ENCODE results near the gene TAS1R3.

TAS1R3 gene

DNA sequence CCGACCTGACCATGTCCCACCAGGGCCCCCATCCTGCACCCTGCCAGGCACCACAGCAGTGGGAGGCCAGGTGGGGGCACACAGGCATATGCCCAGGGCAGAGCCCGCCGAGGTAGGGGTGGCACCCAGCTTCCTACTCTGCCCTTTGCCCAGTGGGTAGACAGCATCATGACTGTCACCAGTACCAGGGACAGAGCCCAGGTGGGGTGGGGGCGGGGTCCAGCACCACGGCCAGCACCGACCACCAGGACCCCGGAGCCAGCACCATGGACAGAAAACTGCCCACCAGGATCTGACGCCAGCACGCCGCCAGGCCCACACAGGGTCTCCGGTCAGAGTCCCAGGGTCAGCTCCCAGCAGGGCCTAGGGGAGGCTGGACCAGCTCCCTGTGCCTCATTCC lies 3.8 kb downstream of the TAS1R3 start:
- TF ChIP-seq ZBTB7A (IDR thresholded peaks at IDR 0.05; ENCODE audit: low read depth): peak; percentile 99
- TF ChIP-seq, protein P1, sequence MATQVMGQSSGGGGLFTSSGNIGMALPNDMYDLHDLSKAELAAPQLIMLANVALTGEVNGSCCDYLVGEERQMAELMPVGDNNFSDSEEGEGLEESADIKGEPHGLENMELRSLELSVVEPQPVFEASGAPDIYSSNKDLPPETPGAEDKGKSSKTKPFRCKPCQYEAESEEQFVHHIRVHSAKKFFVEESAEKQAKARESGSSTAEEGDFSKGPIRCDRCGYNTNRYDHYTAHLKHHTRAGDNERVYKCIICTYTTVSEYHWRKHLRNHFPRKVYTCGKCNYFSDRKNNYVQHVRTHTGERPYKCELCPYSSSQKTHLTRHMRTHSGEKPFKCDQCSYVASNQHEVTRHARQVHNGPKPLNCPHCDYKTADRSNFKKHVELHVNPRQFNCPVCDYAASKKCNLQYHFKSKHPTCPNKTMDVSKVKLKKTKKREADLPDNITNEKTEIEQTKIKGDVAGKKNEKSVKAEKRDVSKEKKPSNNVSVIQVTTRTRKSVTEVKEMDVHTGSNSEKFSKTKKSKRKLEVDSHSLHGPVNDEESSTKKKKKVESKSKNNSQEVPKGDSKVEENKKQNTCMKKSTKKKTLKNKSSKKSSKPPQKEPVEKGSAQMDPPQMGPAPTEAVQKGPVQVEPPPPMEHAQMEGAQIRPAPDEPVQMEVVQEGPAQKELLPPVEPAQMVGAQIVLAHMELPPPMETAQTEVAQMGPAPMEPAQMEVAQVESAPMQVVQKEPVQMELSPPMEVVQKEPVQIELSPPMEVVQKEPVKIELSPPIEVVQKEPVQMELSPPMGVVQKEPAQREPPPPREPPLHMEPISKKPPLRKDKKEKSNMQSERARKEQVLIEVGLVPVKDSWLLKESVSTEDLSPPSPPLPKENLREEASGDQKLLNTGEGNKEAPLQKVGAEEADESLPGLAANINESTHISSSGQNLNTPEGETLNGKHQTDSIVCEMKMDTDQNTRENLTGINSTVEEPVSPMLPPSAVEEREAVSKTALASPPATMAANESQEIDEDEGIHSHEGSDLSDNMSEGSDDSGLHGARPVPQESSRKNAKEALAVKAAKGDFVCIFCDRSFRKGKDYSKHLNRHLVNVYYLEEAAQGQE (IDR thresholded peaks at IDR 0.05; ENCODE audit: low read depth): peak; percentile 99
- no peak for TF ChIP-seq RAD21 (IDR thresholded peaks at IDR 0.05; ENCODE audit: low read depth)
- no peak for TF ChIP-seq EP300 (IDR thresholded peaks at IDR 0.05; ENCODE audit: borderline replicate concordance)
- peak; percentile 39; the same call in 1 of the 2 replicates for TF ChIP-seq EGR1 (IDR thresholded peaks at IDR 0.05)
- no peak for TF ChIP-seq YY1 (IDR thresholded peaks at IDR 0.05; ENCODE audit: low read depth)
- TF ChIP-seq, protein P2, sequence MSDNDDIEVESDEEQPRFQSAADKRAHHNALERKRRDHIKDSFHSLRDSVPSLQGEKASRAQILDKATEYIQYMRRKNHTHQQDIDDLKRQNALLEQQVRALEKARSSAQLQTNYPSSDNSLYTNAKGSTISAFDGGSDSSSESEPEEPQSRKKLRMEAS (IDR thresholded peaks at IDR 0.05): 0 out of 2 replicates have a peak, but pooled peaks have one; percentile 53
- no peak for TF ChIP-seq NFIC (IDR thresholded peaks at IDR 0.05)

DNA sequence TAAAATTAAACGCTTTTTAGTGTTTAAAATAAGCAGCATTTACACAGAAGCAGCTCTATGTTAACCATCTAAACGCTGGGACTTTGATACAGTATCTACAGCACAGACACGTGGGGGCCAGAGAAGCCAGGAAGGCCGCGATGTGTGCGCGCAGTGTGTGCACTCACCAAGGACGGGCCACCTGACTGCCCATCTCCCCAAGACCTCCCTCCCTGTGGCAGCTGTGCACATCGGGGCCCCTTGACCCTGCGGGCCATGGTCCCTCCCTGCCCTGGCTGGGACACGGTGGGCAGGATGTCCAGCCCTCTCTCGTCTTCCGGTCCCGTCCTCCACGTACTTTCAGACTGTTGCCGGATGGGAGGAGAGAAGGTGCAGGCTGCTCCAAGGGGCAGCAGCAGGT lies 4.2 kb downstream of the TAS1R3 start:
- TF ChIP-seq NFIC (IDR thresholded peaks at IDR 0.05) (no peak), FOXM1 (IDR thresholded peaks at IDR 0.05; ENCODE audit: borderline replicate concordance, low read depth) (no peak), TEAD4 (IDR thresholded peaks at IDR 0.05) (no peak), TAF1 (IDR thresholded peaks at IDR 0.05; ENCODE audit: low read depth) (no peak), TCF12 (IDR thresholded peaks at IDR 0.05; ENCODE audit: low read depth) (no peak), CEBPB (IDR thresholded peaks at IDR 0.05) (no peak), EP300 (IDR thresholded peaks at IDR 0.05; ENCODE audit: borderline replicate concordance) (no peak)
- TF ChIP-seq, protein P2 (IDR thresholded peaks at IDR 0.05): no peak

DNA sequence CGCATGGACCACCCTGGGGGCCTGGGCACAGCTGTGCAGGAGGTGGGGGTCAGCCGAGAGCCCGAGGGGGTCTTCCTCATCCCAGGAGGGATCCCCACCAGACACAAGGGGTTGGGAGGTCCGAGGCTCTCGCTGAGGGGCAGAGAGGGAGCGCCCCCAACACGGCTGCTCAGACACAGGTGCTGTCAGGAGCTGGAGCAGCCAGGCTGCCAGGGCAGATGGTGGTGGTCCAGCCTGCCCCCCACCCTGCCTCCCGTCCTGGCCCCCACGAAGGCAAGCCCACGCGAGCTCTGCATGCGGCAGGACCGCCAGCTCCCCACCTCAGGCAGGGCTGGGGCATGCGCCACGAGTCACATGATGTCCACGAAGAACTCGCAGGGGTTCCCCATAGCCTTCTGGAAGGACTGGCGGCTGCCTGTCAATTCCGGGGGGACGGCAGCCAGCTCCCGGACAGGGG lies 4.7 kb downstream of the TAS1R3 start:
- TF ChIP-seq, protein P2 (IDR thresholded peaks at IDR 0.05): no peak
- TF ChIP-seq, protein P1 (IDR thresholded peaks at IDR 0.05; ENCODE audit: low read depth): no peak
- TF ChIP-seq FOXM1 (IDR thresholded peaks at IDR 0.05; ENCODE audit: borderline replicate concordance, low read depth) (no peak), CEBPB (IDR thresholded peaks at IDR 0.05) (no peak), TAF1 (IDR thresholded peaks at IDR 0.05; ENCODE audit: low read depth) (no peak), TCF12 (IDR thresholded peaks at IDR 0.05; ENCODE audit: low read depth) (no peak), YY1 (IDR thresholded peaks at IDR 0.05; ENCODE audit: low read depth) (no peak), NFIC (IDR thresholded peaks at IDR 0.05) (no peak), EP300 (IDR thresholded peaks at IDR 0.05; ENCODE audit: borderline replicate concordance) (no peak), RAD21 (IDR thresholded peaks at IDR 0.05; ENCODE audit: low read depth) (no peak), ZBTB7A (IDR thresholded peaks at IDR 0.05; ENCODE audit: low read depth) (no peak), CREB1 (IDR thresholded peaks at IDR 0.05; ENCODE audit: low read depth) (no peak), TEAD4 (IDR thresholded peaks at IDR 0.05) (no peak), EGR1 (IDR thresholded peaks at IDR 0.05) (no peak)
- TF ChIP-seq, protein P3, sequence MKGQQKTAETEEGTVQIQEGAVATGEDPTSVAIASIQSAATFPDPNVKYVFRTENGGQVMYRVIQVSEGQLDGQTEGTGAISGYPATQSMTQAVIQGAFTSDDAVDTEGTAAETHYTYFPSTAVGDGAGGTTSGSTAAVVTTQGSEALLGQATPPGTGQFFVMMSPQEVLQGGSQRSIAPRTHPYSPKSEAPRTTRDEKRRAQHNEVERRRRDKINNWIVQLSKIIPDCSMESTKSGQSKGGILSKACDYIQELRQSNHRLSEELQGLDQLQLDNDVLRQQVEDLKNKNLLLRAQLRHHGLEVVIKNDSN (IDR thresholded peaks at IDR 0.05): no peak

DNA sequence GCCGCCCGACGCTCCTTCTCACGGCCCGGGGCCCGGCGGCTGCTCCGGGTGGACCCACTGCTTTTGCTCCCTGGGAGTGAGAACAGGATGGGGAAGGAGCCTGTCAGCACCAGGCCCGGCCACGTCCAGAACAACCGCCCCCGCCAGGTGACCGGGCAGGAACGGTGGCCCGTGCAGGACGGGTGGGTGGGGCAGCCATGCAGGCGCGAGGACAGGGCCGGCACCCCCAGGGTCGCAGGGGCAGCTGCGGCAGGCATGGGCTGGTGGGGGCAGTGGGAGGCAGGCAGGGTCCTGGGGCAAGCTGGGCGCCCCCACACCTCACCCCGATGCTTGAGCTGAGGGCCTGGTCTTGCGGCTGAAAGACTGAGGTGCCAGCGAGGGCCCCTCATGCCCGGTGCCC lies 5.4 kb downstream of the TAS1R3 start:
- TF ChIP-seq CEBPB (IDR thresholded peaks at IDR 0.05) (no peak), YY1 (IDR thresholded peaks at IDR 0.05; ENCODE audit: low read depth) (no peak), NFIC (IDR thresholded peaks at IDR 0.05) (no peak), CREB1 (IDR thresholded peaks at IDR 0.05; ENCODE audit: low read depth) (no peak), EP300 (IDR thresholded peaks at IDR 0.05; ENCODE audit: borderline replicate concordance) (no peak)

DNA sequence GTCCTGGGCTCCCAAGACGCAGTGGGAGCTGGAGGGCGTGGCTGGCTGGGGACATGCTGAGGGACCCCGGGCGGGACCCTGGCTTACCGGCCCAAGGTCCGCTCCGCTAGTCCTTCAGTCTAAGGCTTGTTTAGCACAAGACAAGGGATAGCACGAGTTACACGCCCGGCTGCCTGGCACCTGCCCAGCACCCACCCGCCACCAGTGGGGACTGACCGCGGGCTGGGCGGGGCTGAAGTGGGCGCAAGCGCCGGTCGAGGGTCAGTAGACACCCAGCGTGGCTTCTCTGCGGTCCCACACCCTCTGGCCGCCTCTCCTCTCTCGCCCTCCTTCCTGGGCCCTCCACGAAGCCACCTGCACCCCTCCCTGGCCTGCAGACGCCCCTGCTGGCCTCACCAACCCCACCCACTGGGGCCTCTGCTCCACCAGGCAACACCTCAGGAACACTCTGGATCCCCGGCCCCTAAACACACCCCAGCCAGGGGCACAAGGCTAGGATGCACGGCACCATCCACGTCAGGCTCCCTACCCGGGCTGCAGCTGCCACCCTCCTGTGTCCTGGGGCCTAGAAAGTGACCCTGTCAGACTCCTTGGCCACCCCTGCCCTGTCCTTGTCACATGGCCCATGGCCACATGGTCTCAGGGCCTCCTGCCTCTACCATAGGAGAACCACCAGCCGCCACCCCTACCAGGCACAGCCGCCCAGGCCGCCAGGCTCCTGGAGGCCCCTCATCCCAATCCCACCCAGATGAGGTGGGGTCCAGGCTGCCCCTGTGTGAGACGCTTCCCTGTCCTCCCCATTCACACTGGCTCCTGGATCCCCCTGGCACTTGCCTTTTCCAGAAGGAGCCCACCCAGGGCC lies 6.1 kb downstream of the TAS1R3 start:
- TF ChIP-seq NFIC (IDR thresholded peaks at IDR 0.05) (no peak), EP300 (IDR thresholded peaks at IDR 0.05; ENCODE audit: borderline replicate concordance) (no peak), CREB1 (IDR thresholded peaks at IDR 0.05; ENCODE audit: low read depth) (no peak), ZBTB7A (IDR thresholded peaks at IDR 0.05; ENCODE audit: low read depth) (no peak)
- TF ChIP-seq, protein P1 (IDR thresholded peaks at IDR 0.05; ENCODE audit: low read depth): no peak
- TF ChIP-seq, protein P2 (IDR thresholded peaks at IDR 0.05): no peak
